NT2/D1 (cell line): ENCODE measurements around the gene ARFGAP3.

Experiments used
- DNase-seq: peaks from one replicate; pipeline ENCODE4 v3.0.0-alpha.2; 2011; ENCODE audit warnings: low read depth, low spot score
- H3K27me3 ChIP-seq: 2 replicates; pipeline ENCODE4 v1.6.0; 2011; ENCODE audit warnings: mild to moderate bottlenecking; ENCODE audit not compliant: insufficient read length, insufficient read depth
- H3K36me3 ChIP-seq: 2 replicates; pipeline ENCODE4 v1.6.1; 2011; ENCODE audit warnings: mild to moderate bottlenecking, low read length, mixed read lengths; ENCODE audit not compliant: insufficient read depth, insufficient read length
- H3K4me1 ChIP-seq: 2 replicates; pipeline ENCODE4 v1.5.1; 2011; ENCODE audit not compliant: insufficient read depth, insufficient read length
- H3K4me3 ChIP-seq: 2 replicates; pipeline ENCODE4 v1.5.1; 2011; ENCODE audit warnings: low read depth; ENCODE audit not compliant: insufficient read length
- H3K9ac ChIP-seq: 2 replicates; pipeline ENCODE4 v1.6.0; 2011; ENCODE audit warnings: low read depth; ENCODE audit not compliant: insufficient read length
- H3K9me3 ChIP-seq: 2 replicates; pipeline ENCODE4 v1.5.1; 2011; ENCODE audit warnings: mild to moderate bottlenecking, low read length; ENCODE audit not compliant: insufficient read depth
- SUZ12 ChIP-seq: IDR thresholded peaks from 2 replicates; pipeline ENCODE4 v1.6.1; 2011; ENCODE audit not compliant: insufficient read length, insufficient read depth; ENCODE audit errors: extremely low read depth
- YY1 ChIP-seq: IDR thresholded peaks from 2 replicates; pipeline ENCODE4 v1.6.1; 2011; ENCODE audit not compliant: insufficient read length, insufficient read depth
- ZNF274 ChIP-seq: IDR thresholded peaks from 2 replicates; pipeline ENCODE4 v1.6.1; 2011; ENCODE audit warnings: mild to moderate bottlenecking, low read depth, low read length

Gene ARFGAP3

GRCh38 chr22:42816336-42816735 is 40.7 kb downstream of the ARFGAP3 start:
- H3K9ac ChIP-seq, result no peak overlapping the region
- no peaks in the 10 kb centered on the region for H3K4me1 ChIP-seq
- TF ChIP-seq SUZ12, result no peak
- no peak for TF ChIP-seq YY1
- no peak for TF ChIP-seq ZNF274
- H3K4me3 ChIP-seq, result no peak overlapping the region
- DNase-seq, result no peak
- peaks cover 4% of the 10 kb centered on the region; the same call in 1 of the 2 replicates for H3K9me3 ChIP-seq
- H3K27me3 ChIP-seq, result no peaks in the 10 kb centered on the region
- H3K36me3 ChIP-seq, result peaks cover 38% of the 10 kb centered on the region

- Histone ChIP-seq H3K9me3 (no peaks in the 10 kb centered on the region), H3K4me3 (no peak overlapping the region), H3K27me3 (no peaks in the 10 kb centered on the region), H3K36me3 (peaks cover 45% of the 10 kb centered on the region), H3K4me1 (no peaks in the 10 kb centered on the region), H3K9ac (no peak overlapping the region)
- DNase-seq, result no peak
- TF ChIP-seq SUZ12, result no peak
- TF ChIP-seq ZNF274, result no peak
- no peak for TF ChIP-seq YY1
These were observed 42.5 kb downstream of the ARFGAP3 start for GRCh38 chr22:42814616-42815015.

- H3K4me3 ChIP-seq, result no peak overlapping the region
- no peaks in the 10 kb centered on the region for H3K4me1 ChIP-seq
- H3K27me3 ChIP-seq, result no peaks in the 10 kb centered on the region
- DNase-seq, result no peak
- H3K9me3 ChIP-seq, result no peaks in the 10 kb centered on the region
- H3K9ac ChIP-seq, result no peak overlapping the region
- TF ChIP-seq YY1, result no peak
- TF ChIP-seq ZNF274, result no peak
- no peak for TF ChIP-seq SUZ12
- peaks cover 41% of the 10 kb centered on the region for H3K36me3 ChIP-seq
These were observed 42.9 kb downstream of the ARFGAP3 start for GRCh38 chr22:42814215-42814614.

- Histone ChIP-seq H3K9ac (no peak overlapping the region), H3K4me1 (no peaks in the 10 kb centered on the region), H3K36me3 (peaks cover 42% of the 10 kb centered on the region), H3K27me3 (no peaks in the 10 kb centered on the region), H3K4me3 (no peak overlapping the region), H3K9me3 (no peaks in the 10 kb centered on the region)
- DNase-seq, result no peak
- TF ChIP-seq ZNF274 (no peak), SUZ12 (no peak), YY1 (no peak)
These were observed 43.6 kb downstream of the ARFGAP3 start for GRCh38 chr22:42813501-42813900.

- Histone ChIP-seq H3K4me3 (no peak overlapping the region), H3K36me3 (peaks cover 47% of the 10 kb centered on the region), H3K9me3 (no peaks in the 10 kb centered on the region), H3K9ac (no peak overlapping the region), H3K4me1 (no peaks in the 10 kb centered on the region), H3K27me3 (no peaks in the 10 kb centered on the region)
- TF ChIP-seq SUZ12, result no peak
- TF ChIP-seq ZNF274, result no peak
- TF ChIP-seq YY1, result no peak
- DNase-seq, result no peak
These were observed 45.6 kb downstream of the ARFGAP3 start for GRCh38 chr22:42811459-42811858.

- Histone ChIP-seq H3K9ac (no peak overlapping the region), H3K4me1 (peaks cover 5% of the 10 kb centered on the region), H3K4me3 (no peak overlapping the region), H3K9me3 (no peaks in the 10 kb centered on the region), H3K27me3 (no peaks in the 10 kb centered on the region), H3K36me3 (peaks cover 52% of the 10 kb centered on the region)
- TF ChIP-seq SUZ12, result no peak
- TF ChIP-seq ZNF274, result no peak
- TF ChIP-seq YY1, result no peak
- DNase-seq, result no peak
These were observed 48.6 kb downstream of the ARFGAP3 start for GRCh38 chr22:42808521-42808920.

GRCh38 chr22:42807185-42807584 is 49.9 kb downstream of the ARFGAP3 start:
- H3K9ac ChIP-seq, result no peak overlapping the region
- no peak overlapping the region for H3K4me3 ChIP-seq
- TF ChIP-seq ZNF274 (no peak), SUZ12 (no peak), YY1 (no peak)
- peaks cover 5% of the 10 kb centered on the region for H3K4me1 ChIP-seq
- H3K9me3 ChIP-seq, result no peaks in the 10 kb centered on the region
- H3K36me3 ChIP-seq, result peaks cover 46% of the 10 kb centered on the region
- H3K27me3 ChIP-seq, result no peaks in the 10 kb centered on the region
- DNase-seq, result no peak
